Fibroblast of lung (primary cell): ENCODE measurements around the gene FAM234B. TPM values are rescaled to one million over a fixed set of nuclear protein-coding genes. Genes with fewer than 3 reads are reported as not detected.

ENCODE experiments used
- DNase-seq, 2 donors: peaks; one replicate each; pipeline versions ENCODE4 v3.0.0 to v3.0.0-alpha.2; 2010; ENCODE audit warnings: low read depth in 2 of 2
- H2AFZ ChIP-seq: 2 replicates; pipeline ENCODE4 v1.5.1; 2012; ENCODE audit warnings: low read length, control low read depth, inconsistent platforms
- H3K27ac ChIP-seq: 2 replicates; pipeline ENCODE4 v1.5.1; 2011; ENCODE audit warnings: low read length, control low read depth; ENCODE audit not compliant: insufficient read depth
- H3K27me3 ChIP-seq: 2 replicates; pipeline ENCODE4 v1.5.1; 2011; ENCODE audit warnings: mild to moderate bottlenecking, low read length; ENCODE audit not compliant: control insufficient read depth, insufficient read depth
- H3K36me3 ChIP-seq: 2 replicates; pipeline ENCODE4 v1.5.1; 2011; ENCODE audit warnings: low read length; ENCODE audit not compliant: control insufficient read depth, insufficient read depth
- H3K4me1 ChIP-seq: 2 replicates; pipeline ENCODE4 v1.5.1; 2011; ENCODE audit warnings: low read length; ENCODE audit not compliant: control insufficient read depth, insufficient read depth; ENCODE audit errors: extremely low read depth
- H3K4me2 ChIP-seq: 2 replicates; pipeline ENCODE4 v1.5.1; 2011; ENCODE audit warnings: low read length, control low read depth; ENCODE audit not compliant: insufficient read depth; ENCODE audit errors: extremely low read depth
- H3K4me3 ChIP-seq, 4 experiments: fragments of 200-600 bp in 1 of 4; sonication (generic) in 1 of 4; replicated peaks in 1 of 4; 2 replicates each; pipeline ENCODE4 v1.5.1; 2011 to 2016; ENCODE audit warnings: low read length in 4 of 4, low read depth in 3 of 4, mild to moderate bottlenecking in 3 of 4, control low read depth in 2 of 4, inconsistent platforms in 1 of 4, mixed read lengths in 1 of 4; ENCODE audit not compliant: insufficient read depth in 1 of 4; ENCODE audit errors: control extremely low read depth in 1 of 4
- H3K79me2 ChIP-seq: 2 replicates; pipeline ENCODE4 v1.5.1; 2012; ENCODE audit warnings: mild to moderate bottlenecking, low read length, inconsistent platforms; ENCODE audit not compliant: control insufficient read depth, insufficient read depth
- H3K9ac ChIP-seq: 2 replicates; pipeline ENCODE4 v1.5.1; 2011; ENCODE audit warnings: mild to moderate bottlenecking, low read length, control low read depth; ENCODE audit not compliant: insufficient read depth
- H3K9me3 ChIP-seq: 2 replicates; pipeline ENCODE4 v1.5.1; 2012; ENCODE audit warnings: low read depth, low read length; ENCODE audit not compliant: control insufficient read depth, insufficient read depth
- H4K20me1 ChIP-seq: 2 replicates; pipeline ENCODE4 v1.5.1; 2011; ENCODE audit warnings: low read length; ENCODE audit not compliant: control insufficient read depth, insufficient read depth; ENCODE audit errors: extremely low read depth
- EZH2 ChIP-seq: IDR thresholded peaks from 2 replicates; pipeline ENCODE4 v1.5.1; 2012; ENCODE audit warnings: low read length, control low read depth, mild to moderate bottlenecking; ENCODE audit errors: missing control alignments
- polyA plus RNA-seq, 2 donors: library from polyadenylated mRNA; depleted of rRNA in 1 of 2; stranded (reverse) in 1 of 2; unstranded in 1 of 2; fragments of >200 nt; gene quantifications; 2 replicates each; pipeline ENCODE4 v1.2.1, GENCODE V29; 2011 to 2012; ENCODE audit warnings: missing spikeins in 1 of 2
- total RNA-seq: library from RNA; depleted of rRNA; stranded (reverse); fragments of >200 nt; gene quantifications from 2 replicates; pipeline ENCODE4 v1.2.1, GENCODE V29; 2014
- TF ChIP-seq, protein P1 (sequence below), 2 donors: IDR thresholded peaks in 1 of 2; conservative IDR thresholded peaks in 1 of 2; 1 replicate in 1 of 2; 2 replicates in 1 of 2; pipeline ENCODE4 v1.5.1; 2011 to 2012; ENCODE audit warnings: low read length in 2 of 2, control low read depth in 1 of 2, inconsistent platforms in 1 of 2, low read depth in 1 of 2, mild to moderate bottlenecking in 1 of 2

The FAM234B gene
- total and polyA plus RNA-seq, 2 donors (not counting 1 experiment from before 2014, with no cell fraction given), result 7.3 to 10.4 TPM

DNA sequence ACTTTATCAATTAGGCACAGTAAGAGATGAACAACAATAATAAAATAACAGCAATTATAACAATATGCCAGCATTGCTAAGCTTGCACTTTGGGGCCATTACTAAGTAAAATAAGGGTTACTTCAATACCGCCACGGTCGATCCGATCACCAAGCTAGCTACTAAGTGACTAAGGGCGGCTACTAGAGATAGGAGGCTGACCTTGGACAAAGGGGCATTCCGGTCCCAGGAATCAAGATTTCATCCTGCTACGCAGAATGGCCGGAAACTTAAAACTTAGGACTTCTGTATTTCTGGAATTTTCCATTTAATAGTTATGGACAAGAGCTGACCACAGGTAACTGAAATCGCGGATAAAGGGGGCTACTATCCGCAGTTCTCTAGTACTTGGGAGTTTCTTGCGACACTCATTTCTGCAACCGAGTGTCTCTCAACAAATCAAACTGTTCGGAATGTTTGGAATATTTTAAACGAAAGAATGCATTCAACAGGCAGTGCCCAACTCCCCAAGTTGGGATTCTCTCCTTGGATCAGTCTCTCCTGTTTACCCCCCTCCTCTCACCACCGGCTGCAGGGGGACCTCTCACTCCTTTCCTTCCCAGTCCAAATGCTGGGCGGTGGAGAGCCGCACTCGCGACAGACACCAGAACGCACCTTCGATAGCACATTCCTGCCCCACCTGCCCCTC, 44.8 kb upstream of the FAM234B start:
- Histone ChIP-seq H3K79me2 (peaks cover 52% of the 10 kb centered on the region), H3K4me1 (peaks cover 19% of the 10 kb centered on the region), H3K9me3 (no peaks in the 10 kb centered on the region), H3K9ac (peak overlapping the region; percentile 85), H3K36me3 (no peaks in the 10 kb centered on the region), H2AFZ (peak overlapping the region; percentile 66), H3K4me3 (peak overlapping the region; percentile 82 to 99 (median 90)), H3K27me3 (no peaks in the 10 kb centered on the region), H3K27ac (peak overlapping the region; percentile 87), H4K20me1 (no peaks in the 10 kb centered on the region), H3K4me2 (peak overlapping the region; percentile 81)
- TF ChIP-seq EZH2, result no peak
- TF ChIP-seq, protein P1, sequence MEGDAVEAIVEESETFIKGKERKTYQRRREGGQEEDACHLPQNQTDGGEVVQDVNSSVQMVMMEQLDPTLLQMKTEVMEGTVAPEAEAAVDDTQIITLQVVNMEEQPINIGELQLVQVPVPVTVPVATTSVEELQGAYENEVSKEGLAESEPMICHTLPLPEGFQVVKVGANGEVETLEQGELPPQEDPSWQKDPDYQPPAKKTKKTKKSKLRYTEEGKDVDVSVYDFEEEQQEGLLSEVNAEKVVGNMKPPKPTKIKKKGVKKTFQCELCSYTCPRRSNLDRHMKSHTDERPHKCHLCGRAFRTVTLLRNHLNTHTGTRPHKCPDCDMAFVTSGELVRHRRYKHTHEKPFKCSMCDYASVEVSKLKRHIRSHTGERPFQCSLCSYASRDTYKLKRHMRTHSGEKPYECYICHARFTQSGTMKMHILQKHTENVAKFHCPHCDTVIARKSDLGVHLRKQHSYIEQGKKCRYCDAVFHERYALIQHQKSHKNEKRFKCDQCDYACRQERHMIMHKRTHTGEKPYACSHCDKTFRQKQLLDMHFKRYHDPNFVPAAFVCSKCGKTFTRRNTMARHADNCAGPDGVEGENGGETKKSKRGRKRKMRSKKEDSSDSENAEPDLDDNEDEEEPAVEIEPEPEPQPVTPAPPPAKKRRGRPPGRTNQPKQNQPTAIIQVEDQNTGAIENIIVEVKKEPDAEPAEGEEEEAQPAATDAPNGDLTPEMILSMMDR (conservative IDR thresholded peaks at IDR 0.05 in 1 of 2, IDR thresholded peaks at IDR 0.05 in 1 of 2; ENCODE audit: low read depth in 1 of 2, low read length in 2 of 2), result peak; percentile 8 to 15
- peak; percentile 19 to 23 for DNase-seq

DNA sequence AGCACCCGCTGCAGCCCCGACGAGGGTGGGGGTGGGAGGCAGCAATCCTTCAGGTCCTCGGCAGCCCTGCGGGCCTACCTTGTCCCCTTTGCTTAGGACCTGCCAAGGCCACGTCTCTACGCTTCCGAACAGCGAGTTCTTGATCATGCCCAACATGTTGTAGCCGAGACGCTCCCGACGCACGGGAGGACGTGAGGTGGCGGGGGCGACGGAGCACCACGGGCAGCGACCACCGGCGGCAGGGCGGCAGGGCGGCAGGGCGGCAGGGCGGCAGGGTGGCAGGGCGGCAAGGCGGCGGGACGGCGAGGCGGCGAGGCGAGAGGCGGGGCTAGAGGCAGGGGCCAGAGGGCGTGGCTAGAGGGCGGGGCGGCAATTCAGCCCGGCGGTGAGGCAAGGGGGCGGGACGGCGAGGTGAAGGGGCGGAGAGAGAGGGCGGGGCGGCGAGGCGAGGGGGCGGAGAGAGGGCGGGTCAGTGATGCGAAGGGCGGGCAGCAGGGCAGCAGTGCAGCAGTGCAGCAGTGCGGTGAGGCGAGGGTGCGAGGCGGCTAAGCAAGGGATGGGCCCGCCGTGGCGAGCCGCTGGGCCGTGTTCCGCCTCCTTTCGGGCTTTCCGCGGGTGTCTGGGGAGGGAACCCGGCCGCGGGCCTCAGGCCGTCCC, 44.1 kb upstream of the FAM234B start, which contains the start of gene HEBP1:
HEBP1 (minus strand) TSS at position 307 of the 657 bp plus-strand sequence; CDS start at position 156, 151 bp downstream.
- TF ChIP-seq EZH2, result no peak
- TF ChIP-seq, protein P1 (conservative IDR thresholded peaks at IDR 0.05 in 1 of 2, IDR thresholded peaks at IDR 0.05 in 1 of 2; ENCODE audit: low read depth in 1 of 2, low read length in 2 of 2), result no peak
- H3K4me2 ChIP-seq, result peak within 1 kb of the TSS; percentile 91
- H3K9me3 ChIP-seq, result no peaks in the 10 kb centered on the region
- peak; percentile 84 to 89 for DNase-seq
- no peaks in the 10 kb centered on the region for H3K27me3 ChIP-seq
- peak within 1 kb of the TSS; percentile 85 for H3K9ac ChIP-seq
- H3K4me3 ChIP-seq, result peak within 1 kb of the TSS; percentile 82 to 99 (median 90)
- H4K20me1 ChIP-seq, result no peaks in the 10 kb centered on the region
- H2AFZ ChIP-seq, result peak within 1 kb of the TSS; percentile 66
- H3K27ac ChIP-seq, result peak within 1 kb of the TSS; percentile 87
- peaks cover 19% of the 10 kb centered on the region for H3K4me1 ChIP-seq
- no peaks in the 10 kb centered on the region for H3K36me3 ChIP-seq
- peaks cover 46% of the 10 kb centered on the region for H3K79me2 ChIP-seq

DNA sequence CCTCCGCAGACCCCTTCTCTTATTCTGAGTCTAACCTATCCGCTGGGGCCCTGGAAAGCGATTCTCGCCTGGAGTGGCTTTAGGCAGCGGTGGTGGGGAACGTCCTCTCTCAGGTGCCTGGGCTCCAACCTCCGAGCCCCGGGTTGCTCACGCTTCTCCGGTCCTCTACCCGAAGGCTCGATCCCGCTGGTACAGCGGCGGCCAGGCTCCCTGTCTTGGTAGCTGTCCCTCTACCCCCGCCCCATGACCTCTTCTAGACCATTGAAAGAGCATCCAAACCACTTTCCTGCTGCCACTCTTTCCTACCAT, 43.6 kb upstream of the FAM234B start:
- TF ChIP-seq, protein P1 (conservative IDR thresholded peaks at IDR 0.05 in 1 of 2, IDR thresholded peaks at IDR 0.05 in 1 of 2; ENCODE audit: low read depth in 1 of 2, low read length in 2 of 2), result no peak
- no peak for TF ChIP-seq EZH2
- H2AFZ ChIP-seq, result peak overlapping the region; percentile 7
- no peaks in the 10 kb centered on the region for H3K27me3 ChIP-seq
- H3K27ac ChIP-seq, result peak overlapping the region; percentile 81
- DNase-seq, result no peak
- H3K36me3 ChIP-seq, result no peaks in the 10 kb centered on the region
- H3K4me1 ChIP-seq, result peaks cover 19% of the 10 kb centered on the region
- H3K4me3 ChIP-seq, result peak overlapping the region; percentile 58 to 72 (median 62)
- no peaks in the 10 kb centered on the region for H3K9me3 ChIP-seq
- H4K20me1 ChIP-seq, result no peaks in the 10 kb centered on the region
- H3K4me2 ChIP-seq, result peak overlapping the region; percentile 91
- peak overlapping the region; percentile 74 for H3K9ac ChIP-seq
- H3K79me2 ChIP-seq, result peaks cover 44% of the 10 kb centered on the region
